Mesenteric fat pad (tissue), 1 donor: ENCODE results near the gene DNAJC10. TPM values are rescaled to one million over a fixed set of nuclear protein-coding genes. Genes with fewer than 3 reads are reported as not detected.
"Not testable (repeated sequence)": the region's sequence is repeated elsewhere in the genome, so short reads cannot be mapped to it uniquely, and the experiment has no call there.

Experiments used
- DNase-seq: peaks from one replicate; pipeline ENCODE4 v3.0.0-alpha.2; 2020; ENCODE audit warnings: low spot score
- total RNA-seq: library from RNA; stranded (reverse); fragmentation: NEBNext Ultra II Directional; extraction: Animal tissue kit (Norgen Biotek cat#: 25700); gene quantifications from one replicate; pipeline ENCODE4 v1.2.1, GENCODE V29; 2021
- donor health status: DM: yes; HTN: yes; CAD: no.

Gene DNAJC10
- total RNA-seq, 1 donor from 2014 or later = 76.0 TPM

DNA sequence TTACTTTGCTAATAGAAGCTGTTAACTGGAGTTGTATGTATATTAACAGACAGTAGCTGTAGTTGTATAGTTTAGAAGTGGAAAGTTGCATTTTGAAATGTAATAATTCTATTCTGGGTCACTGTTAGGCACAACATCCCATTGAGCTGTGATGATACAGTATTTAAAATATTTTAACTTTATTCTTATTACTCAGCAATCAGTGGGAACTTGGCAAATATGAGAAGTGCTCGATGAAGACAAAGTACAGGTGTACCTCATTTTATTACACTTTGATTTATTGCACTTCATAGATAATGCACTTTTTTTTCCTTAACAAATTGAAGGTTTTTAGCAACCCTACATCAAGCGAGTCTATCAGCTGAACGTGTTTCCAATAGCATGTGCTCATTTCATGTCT, 8.6 kb downstream of the DNAJC10 start:
- no peak for DNase-seq

DNA sequence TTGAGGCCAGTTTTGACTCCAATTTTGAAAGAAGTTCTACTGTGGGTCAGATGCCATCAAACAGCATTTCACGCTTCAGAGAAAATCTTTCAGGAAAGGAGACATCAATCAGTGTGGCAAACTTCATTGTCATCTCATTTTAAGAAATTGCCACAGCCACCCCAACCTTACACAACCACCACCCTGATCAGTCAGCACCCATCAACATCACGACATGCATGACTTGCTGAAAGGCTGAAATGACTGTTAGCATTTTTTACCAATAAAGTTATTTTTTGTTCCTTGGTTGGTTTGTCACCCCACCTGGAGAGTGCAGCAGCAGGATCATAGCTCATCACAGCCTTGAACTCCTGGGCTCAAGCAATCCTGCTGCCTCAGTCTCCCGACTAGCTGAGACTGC, 10.4 kb downstream of the DNAJC10 start:
- DNase-seq = no peak

DNA sequence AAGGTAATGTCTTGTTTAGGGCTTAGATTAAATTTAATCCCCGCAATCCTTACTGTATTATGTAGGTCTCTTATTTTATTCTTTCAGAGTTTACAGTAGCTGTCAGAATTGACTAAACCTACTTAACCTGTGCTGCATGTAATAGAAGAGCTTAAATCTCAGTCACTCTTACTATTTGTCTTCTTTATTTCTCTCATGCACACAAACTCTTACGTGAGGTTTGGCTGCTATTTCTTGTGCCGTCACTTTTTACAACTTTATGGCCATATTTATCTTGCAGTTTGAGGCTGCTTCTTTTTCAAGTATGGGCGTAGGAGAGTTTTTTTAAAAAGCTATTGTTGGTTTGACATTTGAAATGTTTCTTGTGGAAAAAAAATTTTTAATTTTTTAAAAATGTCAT, 12.0 kb downstream of the DNAJC10 start:
- DNase-seq = no peak

- DNase-seq = no peak
These were observed 13.8 kb downstream of the DNAJC10 start for GRCh38 chr2:182729710-182730339.

DNA sequence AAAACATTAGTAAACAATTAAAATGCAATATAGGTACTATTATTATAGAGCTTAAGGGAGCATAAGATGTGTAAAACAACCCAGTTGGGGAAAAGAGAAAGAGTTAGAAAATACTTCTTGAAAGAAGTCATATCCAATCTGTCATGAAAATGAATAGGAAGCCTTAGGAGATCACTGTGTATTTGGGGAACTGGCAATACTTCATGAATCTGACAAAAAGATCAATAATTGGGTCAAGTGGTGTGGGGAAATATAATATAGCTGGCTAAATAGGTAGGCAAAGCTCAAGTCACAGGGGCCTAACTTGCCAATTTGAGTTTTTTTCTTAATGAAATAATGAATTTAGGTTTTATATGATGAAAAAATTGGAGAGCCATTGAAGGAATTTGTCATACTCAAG, 14.4 kb downstream of the DNAJC10 start:
- DNase-seq = no peak

- DNase-seq = no peak
These were observed 16.7 kb downstream of the DNAJC10 start for GRCh38 chr2:182732736-182733135.

- DNase-seq = no peak
These were observed 17.5 kb downstream of the DNAJC10 start for GRCh38 chr2:182733572-182733971.

GRCh38 chr2:182736856-182737255, 20.8 kb downstream of the DNAJC10 start:
- DNase-seq = not testable (repeated sequence)

GRCh38 chr2:182740701-182741100, 24.6 kb downstream of the DNAJC10 start:
- no peak for DNase-seq

DNA sequence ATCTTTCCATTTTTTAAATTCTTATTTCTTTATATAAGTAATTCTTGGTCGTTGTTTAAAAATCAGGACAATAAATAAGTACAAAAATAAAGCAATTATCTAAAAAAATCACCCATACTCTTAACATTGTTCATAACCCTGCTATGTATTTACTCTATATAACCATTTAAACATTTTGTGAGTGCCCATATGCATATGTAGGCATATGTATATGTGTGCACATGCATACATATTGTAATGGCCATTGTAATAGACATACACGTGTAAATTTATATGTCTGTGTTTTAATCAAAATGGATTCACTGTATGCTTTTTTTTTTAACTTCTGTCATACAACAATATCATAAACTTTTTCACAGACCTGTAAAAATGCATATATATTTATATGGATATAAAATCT, 25.6 kb downstream of the DNAJC10 start:
- DNase-seq = no peak

DNA sequence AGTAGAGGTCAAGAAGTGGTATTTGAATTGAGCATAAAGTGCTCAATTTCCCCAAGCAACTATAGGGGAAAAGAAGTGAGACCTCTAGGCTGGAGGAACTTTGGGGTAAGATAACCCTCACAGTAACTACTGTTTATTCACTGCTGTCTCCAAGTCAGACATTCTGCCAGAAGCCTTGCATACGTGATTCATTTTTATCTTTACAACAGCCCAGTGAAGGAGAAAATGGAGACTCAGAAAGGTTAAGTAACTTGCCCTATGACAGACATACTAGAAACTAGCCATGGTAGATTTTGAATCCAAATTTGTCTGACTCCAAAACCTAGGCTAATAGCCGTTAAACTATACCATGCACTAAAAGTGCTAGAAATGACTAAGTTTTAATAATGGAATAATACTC, 28.4 kb downstream of the DNAJC10 start:
- DNase-seq = no peak

DNA sequence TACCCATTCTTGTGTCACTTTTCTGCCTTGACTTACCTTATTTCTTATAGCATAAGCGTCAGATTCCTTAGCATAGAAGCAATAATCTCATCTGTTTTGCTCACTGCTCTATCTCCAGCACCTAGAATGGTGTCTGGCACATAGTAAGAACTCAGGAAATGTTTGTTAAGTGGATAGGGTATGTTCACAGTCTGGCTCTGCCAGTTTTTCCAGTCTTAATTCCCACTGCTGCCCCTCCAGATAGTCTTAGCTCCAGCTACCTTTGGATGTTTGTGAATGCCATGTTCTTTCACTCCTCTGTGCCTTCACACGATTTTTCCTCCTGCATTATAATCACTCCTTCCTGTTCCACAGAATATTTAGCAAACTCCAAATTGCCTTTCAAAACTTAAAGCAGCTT, 29.0 kb downstream of the DNAJC10 start:
- DNase-seq = no peak

GRCh38 chr2:182745894-182746293, 29.8 kb downstream of the DNAJC10 start:
- not testable (repeated sequence) for DNase-seq

DNA sequence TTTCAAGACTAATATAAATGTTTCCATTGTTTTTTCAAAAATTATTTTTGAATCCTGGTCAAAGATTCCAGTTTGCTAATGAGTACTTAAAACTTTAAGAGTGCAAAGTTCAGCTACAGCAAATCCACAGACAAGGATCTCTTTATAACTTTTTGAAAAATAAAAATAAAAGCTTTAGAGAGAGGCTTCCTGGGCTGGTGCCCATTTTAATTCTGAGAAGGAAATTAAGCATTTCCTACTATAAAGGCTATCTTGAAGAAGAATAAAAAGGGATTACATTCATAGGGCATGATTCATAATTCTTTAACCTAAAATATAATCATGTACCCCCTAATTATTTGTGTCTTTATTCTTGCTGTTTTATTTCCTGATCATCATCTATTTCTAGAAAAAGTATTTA, 38.2 kb downstream of the DNAJC10 start:
- no peak for DNase-seq

DNA sequence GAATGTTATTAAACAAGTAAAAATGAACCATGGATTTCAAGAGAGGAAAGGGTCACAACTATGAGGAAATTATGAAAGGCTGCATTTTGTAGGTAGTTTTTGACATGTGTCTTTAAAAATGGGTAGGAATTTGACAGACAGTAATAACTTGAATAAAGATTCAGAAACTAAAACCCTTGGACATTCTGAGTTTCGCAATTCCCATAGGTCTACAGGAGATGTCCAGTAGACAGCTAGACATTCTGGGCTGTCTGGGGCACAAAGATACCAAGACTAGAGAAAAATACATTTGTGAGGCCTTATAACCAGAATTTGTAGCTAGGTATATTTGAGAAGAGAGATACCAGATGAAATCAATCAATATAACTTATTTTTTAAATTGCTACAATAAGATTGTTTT, 42.3 kb downstream of the DNAJC10 start:
- no peak for DNase-seq

DNA sequence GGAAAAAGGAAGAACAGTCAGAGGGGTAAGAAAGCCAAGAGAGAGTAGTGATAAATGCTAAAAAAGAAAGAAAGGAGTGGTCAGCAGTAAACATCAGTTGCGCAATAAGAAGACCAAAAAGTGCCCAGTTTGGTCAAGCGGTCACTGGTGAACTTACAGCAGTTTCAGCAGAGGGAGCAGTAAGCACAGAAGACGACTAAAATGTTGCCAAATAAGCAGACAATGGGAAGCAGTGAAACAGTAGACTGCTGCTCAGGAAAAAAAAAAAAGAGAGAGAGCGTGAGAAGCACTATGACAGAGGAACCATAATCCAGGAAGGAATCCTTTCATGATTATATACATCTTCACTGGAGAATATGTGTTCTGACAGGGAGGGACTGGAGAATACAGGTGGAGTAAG, 45.8 kb downstream of the DNAJC10 start:
- no peak for DNase-seq

GRCh38 chr2:182763311-182763912, 47.4 kb downstream of the DNAJC10 start:
- DNase-seq = no peak

DNA sequence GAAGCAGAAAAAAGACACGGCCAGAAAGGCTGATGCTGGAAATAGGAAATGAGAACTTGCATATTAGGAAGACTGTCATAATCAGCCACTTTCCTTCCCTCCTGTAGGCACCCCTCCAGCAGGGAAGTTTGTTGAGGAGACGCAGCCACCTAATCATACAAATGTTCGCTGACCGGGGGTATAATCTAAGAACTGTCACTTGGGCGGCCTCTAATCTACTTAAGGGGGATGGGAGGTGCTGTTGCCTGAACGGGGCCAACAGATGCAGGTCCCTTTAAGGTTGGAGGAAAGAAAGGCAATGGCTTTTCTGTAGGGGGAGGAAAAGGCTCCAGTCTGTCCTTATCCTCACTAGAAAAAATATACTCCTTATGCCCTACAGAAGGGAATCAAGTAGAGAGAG, 50.6 kb downstream of the DNAJC10 start:
- no peak for DNase-seq

DNA sequence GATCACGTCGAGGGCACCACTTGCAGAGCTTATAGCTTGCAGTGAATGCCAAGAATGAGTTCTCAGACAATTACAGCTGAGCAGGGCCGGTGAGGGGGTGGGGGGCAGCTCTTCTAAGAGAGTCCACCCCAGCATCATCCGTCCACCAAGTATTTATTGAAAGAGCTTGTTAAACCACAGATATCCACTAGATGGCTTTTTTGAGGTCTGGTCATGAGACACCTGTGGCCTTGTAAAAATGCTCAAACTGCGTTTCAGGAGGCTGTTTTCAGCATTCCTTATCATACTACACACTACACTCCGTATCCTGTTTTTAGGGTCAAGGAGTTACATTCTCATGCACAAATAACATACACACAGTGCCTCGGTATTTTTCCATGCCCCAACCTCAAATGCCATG, 51.5 kb downstream of the DNAJC10 start:
- no peak for DNase-seq

DNA sequence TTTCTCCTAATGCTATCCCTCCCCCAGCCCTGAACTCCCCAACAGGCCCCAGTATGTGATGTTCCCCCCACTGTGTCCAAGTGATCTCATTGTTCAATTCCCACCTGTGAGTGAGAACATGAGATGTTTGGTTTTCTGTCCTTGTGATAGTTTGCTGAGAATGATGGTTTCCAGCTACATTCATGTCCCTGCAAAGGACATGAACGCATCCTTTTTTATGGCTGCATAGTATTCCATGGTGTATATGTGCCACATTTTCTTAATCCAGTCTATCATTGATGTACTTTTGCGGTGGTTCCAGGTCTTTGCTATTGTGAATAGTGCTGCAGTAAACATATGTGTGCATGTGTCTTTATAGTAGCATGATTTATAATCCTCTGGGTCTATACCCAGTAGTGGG, 52.9 kb downstream of the DNAJC10 start:
- DNase-seq = not testable (repeated sequence)

DNA sequence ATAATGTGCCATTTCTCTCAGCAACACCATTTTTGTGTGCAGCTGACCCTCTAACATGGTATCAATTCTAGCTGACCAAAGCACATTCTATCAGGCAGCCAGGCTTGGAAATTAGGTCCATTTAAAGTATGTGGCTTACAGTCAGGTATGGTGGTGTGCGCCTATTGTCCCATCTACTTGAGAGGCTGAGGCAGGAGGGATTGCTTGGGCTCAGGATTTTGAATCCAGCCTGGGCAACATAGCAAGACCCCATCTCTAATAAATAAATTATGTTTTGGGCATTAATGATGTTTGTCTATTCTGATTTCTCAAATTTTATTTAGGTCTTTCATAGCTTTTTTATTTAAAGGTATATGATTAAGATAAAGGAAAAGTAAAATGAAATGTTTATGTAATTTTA, 63.3 kb downstream of the DNAJC10 start:
- no peak for DNase-seq

- not testable (repeated sequence) for DNase-seq
These were observed 65.0 kb downstream of the DNAJC10 start for GRCh38 chr2:182781099-182781498.

DNA sequence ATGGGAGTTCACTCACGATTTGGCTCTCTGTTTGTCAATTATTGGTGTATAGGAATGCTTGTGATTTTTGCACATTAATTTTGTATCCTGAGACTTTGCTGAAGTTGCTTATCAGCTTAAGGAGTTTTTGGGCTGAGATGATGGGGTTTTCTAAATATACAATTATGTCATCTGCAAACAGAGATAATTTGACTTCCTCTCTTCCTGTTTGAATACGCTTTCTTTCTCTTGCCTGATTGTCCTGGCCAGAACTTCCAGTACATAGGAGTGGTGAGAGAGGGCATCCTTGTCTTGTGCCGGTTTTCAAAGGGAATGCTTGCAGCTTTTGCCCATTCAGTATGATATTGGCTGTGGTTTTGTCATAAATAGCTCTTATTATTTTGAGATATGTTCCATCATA, 66.6 kb downstream of the DNAJC10 start:
- DNase-seq = not testable (repeated sequence)
